Measurements from ENCODE around the gene PPP2R3A.
A peak's percentile ranks its signal among the peaks of the same experiment; 100 is the strongest.

PPP2R3A gene

GRCh38 chr3:136194409-136195257 lies 229.1 kb downstream of the PPP2R3A start:
- peak; percentile 53 to 73 for DNase-seq (ENCODE audit: low read depth in 2 of 2)

- DNase-seq (ENCODE audit: low read depth in 2 of 2) = peak; percentile 38 to 66
Observed at GRCh38 chr3:136195258-136196063, 229.9 kb downstream of the PPP2R3A start.

GRCh38 chr3:136196064-136196400 lies 230.5 kb downstream of the PPP2R3A start, which contains the start of gene MSL2:
MSL2 (minus strand) TSS chr3:136196335; CDS start chr3:136195113, 1,222 bp downstream.
- DNase-seq (ENCODE audit: low read depth in 2 of 2) = no peak

GRCh38 chr3:136196401-136197158 lies 231.1 kb downstream of the PPP2R3A start:
- peak; percentile 99 to 100 for DNase-seq (ENCODE audit: low read depth in 2 of 2)

GRCh38 chr3:136197159-136197793 lies 231.7 kb downstream of the PPP2R3A start:
- peak in 1 of 2 donors; percentile 15 for DNase-seq (ENCODE audit: low read depth in 2 of 2)
